Cortex of kidney (tissue), 1 donor: ENCODE data around the gene MTREX.
"Not testable (repeated sequence)": the region's sequence is repeated elsewhere in the genome, so short reads cannot be mapped to it uniquely, and the experiment has no call there.

Source experiments
- DNase-seq: peaks from one replicate; lab custom pipeline; 2025; lab: John Stamatoyannopoulos, UW

MTREX gene

DNA sequence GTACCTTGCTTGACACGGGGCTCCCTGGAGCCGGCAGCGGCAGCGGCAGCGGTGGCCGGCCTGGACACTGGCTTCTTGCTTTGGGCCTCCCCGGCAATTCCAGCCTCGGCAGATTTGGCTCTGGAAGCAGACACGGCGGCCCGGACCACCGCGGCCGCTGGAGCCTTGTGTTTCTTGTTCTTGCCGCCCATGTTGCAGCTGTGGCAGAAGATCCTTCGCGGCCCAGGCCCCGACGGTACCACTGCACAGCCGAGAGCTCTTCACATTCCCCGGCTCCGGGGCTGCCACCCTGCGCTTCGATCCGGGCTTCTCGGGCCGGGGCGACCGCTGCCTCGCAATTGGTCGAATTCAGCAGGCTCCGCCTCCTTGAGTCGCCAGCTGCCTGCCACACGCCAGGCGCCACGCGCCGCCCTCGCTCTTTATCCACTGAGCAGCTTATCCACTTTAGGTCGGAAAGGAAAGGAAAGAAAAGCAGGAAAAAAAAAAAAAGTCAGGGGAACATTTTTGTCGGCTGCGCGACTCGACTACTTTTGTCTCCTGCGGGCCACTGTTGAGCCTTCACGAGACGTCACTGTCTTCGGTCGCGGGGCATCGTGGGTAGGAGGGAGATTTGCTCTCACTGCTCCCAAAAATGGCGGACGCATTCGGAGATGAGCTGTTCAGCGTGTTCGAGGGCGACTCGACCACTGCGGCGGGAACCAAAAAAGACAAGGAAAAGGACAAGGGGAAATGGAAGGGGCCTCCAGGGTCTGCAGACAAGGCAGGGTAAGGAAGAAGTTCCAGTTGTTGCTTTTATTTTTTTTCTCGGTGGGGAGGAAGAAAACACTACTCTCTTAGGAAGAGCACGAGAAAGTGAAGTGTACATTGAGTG is at the start of gene MTREX, which contains the start of gene DHX29:
Gene MTREX, plus strand, starts transcription at position 607 of the 871 bp plus-strand sequence. Its CDS starts 25 bp downstream, at position 632.
Gene DHX29, minus strand, starts transcription at position 312 of the 871 bp plus-strand sequence. Its CDS starts 121 bp downstream, at position 191.
- peak; percentile 48 for DNase-seq

DNA sequence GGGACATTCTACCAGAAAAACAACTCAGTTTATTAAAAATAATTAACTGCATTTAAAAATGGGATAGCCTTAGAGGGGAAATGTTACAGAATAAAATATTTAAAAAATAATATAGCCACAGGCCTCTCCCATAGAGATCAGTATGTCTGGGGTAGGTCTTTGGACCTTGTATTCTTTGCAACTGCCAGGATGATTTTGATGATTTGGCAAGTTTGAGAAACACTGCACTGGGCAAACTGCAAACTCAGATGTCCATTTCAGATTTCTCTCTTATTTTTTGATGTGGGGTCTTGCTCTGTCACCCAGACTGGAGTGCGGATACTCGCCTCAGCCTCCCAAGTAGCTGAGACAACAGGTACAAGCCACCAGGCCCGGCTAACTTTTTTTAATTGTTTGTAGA is 49.5 kb upstream of the MTREX start:
- no peak for DNase-seq

DNA sequence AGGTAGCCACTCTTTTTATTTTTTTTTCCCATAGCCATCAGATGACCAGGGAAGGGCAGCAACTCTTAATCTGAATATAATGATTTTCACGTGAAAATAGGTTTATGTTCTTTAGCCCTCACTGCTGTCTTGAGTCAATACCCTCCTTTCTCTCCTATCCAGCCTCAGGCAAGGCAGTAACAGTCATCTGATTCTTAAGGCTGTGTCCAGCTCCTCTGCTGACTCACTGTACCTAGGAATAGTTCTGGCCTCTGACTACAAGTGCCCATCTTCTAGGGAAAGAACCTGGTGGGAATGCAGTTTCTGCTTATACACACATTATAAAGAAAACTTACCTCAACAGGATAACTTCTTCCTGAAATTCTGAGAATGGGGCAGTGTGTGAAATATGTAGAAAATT is 31.0 kb upstream of the MTREX start:
- no peak for DNase-seq

DNA sequence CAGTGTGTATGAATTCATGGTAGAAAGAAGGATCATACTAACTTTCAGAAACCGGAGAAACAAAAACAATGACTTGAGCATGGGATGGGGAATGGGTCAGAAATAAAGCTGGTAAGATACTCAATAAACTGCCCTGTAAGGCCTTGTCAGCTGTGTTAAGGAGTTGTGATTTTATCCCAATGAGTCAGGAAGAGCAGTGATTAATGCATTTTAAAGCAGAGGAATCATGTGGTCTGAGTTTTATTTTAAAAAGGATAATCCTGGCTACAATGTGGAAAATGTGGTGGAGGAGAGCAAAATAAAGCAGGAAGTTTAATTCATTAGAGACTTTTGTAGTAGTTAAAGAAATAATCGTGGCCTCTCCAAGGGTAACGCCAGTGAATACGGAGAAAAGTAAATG is 29.0 kb upstream of the MTREX start:
- DNase-seq, result no peak

DNA sequence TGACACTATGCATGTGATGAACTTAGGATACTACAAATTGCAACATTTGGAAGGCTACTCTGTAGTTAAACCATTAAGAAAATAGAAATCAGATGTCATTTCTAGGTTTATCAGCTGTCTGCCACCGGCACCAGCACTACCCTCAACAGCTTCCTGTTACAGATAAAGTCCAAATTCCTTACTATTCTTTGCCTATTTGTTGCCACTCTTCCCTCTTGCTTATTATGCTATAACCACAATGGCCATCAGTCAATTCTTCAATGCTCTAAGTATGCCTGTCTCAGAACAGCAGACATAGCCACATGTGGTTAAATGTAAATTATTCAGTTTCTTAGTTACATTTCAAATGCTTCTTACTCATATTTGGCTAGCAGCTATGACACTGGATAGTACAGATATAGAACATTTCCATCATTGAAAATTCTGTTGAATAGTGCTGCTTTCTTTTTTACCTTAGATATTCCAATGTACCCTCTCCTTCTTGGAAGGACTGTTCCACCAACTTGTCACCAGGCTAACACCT is 21.3 kb upstream of the MTREX start:
- no peak for DNase-seq

DNA sequence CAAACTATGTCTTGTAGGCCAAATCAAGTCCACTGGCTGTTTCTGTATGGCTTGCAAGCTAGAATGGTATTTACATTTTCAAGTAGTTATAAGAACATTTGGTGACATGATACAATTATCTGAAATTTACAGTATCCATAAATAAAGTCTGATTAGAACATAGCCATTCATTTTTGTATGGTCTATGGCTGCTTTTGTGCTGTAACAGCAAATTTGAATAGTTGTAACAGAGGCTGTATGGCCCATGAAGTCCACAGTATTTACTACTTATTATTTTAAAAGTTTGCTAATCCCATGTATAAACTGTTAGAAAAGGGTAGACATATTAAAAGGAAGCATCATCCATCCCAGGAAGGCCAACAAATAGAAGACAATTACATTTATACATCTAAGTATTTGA is 18.0 kb upstream of the MTREX start:
- no peak for DNase-seq

DNA sequence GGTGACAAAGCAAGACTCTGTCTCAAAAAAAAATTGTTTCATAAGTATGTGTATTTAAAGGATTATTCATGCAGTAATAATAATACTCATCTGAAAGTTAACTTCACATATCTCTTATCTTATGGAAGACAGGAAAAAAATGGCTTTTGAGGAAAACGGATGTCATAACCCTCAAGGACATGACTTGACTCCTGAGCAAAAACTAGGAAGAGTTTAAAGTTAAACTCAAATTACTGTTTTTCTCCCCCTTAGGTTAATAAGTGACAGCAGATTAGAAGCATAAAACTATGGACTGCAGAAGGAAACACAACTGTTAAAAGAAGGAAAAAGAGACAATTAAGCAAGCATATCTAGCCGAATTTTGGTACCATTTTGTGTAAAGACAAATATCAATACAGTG is 16.8 kb upstream of the MTREX start:
- DNase-seq, result no peak

DNA sequence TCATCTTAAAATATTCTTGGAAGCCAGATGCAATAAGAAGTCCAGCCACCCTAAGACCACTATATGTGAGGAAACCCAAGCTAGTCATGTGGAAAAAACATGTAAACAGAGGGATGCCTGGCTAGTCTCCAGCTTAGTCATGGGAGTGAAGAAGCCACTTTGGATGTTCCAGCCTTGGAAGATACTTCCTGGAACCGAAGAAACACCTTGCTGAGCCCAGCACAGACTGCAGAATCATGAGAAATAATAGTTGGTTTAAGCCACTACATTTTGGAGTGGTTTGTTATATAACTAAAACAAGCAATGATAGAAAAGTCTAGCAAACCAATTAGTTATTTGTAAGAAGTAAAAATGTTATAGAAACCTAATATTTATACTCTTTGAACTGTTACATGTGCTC is 12.9 kb upstream of the MTREX start:
- DNase-seq, result no peak

DNA sequence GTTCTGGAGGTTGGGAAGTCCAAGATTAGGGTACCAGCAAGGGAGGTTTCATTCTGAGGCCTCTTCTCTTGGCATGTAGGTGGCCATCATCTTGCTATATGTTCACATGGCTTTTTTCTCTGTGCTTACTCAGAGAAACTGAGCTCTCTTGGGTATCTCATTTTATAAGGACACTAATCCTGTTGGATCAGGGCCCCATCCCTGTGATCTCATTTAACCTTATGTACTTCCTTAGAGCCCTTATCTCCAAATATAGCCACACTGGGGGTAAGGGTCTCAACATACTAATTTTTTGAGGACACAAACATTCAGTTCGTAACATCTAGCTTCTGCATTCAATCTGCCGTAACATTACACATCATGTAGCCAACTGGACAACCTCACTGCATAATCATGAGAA is 6.9 kb upstream of the MTREX start:
- DNase-seq, result no peak

DNA sequence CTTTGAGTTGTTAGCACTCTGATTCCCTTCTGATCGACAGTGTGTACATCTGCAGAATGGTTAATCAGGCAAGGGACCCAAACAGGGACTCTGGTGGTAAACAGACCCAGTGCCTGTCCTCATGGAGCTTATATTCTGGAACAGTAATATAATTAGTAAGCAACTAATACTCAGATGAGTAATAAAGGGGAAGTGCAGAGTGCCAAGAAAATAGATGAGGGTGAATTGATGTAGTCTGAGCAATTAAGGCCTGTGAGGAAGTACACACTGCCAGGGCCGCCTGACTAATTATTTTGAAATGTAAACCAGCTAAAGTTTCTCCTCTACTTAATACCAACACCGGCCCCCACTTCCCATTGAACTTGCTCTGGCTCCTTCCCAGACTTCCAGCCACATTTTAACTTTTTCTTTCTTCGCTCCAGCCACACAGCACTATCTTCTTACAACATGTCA is 4.5 kb upstream of the MTREX start:
- DNase-seq, result no peak

DNA sequence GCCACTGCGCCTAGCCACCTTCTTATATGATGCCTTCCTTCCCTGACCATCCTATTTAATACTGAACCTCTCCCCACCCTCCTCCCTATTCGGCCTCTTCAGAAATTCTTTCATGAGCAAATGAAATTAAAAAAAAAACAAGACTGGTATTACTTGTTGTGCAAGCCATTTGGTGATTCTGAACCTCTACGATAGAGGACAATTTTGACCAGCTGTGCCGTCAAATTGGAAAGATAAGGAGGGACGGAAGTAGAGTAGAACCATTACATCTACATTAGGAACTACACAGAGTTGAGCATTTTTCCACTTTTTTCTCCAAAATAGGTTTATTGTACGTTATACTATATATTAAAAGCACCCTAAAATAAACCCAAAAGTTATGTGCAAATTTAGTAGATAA is 3.2 kb upstream of the MTREX start:
- no peak for DNase-seq

DNA sequence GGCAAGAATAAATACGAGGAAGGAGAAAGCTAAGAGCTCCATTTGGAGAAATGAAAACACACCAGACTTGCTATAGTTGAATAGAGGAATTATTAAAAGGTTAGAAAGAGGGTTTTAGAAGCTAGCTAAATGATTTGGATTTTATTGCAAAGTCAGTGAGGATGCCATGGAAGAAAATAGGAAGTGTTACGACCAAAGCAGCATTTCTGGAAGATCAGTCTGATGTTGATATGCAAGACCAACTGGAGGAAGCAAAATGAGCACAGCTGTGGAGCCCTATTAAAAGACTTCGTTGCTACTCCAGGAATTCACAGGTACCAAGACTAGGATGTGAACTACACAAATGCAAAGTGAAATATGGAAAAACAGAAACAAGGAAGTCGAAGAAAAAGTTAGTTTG is 2.4 kb upstream of the MTREX start:
- no peak for DNase-seq

DNA sequence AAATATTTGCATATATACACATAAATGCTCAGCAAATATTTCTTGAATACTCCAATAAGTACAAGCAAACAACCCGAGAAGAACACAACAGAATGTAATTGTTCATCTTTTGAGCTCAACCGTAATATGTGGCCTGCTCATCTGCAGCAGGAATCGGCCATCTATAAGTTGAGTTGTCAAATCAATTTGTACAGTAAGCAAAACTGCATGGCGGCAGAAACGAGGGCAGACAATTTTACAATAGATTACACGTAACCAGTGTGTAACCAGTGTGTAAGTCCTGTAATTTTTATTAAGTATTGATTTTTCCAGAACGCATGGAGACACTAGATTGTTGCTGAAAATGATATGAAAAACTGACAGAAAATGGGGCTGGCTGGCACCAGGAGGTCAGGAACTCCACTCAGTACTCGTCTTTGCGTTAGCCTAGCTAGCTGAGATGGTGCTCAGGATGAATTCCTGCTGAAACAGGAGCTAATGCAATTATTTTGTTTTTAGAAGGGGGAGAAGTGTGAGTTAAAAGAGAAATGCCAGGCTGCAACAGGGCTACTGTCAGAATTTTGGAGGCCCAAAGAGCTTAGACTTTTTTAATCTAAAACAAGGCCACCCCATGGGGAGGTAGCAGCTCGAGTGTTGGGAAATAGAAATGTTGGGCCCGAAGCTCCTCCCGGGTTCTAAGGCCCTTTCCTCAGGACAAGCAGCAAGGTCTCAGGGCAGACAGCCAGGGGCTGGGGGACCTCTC is 977 bp upstream of the MTREX start:
- DNase-seq, result no peak

DNA sequence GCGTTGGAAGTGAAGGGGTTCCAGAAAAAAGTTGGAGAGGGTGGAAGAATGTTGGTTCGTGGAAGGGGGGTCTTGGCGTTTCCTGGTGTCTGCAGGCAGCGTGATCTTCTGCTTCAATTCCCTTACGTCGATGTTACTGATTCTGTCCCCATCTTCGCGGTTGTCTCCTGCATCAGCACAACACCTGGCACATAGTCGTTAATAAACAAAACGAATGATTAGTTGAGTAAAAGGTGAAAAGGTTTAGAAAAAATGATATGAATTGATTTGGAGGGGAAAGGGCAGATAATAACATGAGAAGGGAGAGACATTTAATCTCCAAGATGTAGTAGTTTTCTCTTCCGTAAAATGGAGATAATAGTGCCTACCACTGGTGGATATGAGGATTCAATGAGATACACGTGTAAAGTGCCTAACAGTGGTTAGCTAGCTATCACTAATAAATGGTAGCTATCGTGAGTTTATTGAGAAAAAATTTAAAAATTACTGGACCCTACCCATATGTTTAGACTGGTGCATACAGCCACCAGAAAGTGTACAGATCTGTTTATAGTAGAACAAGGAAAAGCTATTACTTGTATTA is 556 bp downstream of the MTREX start:
- no peak for DNase-seq

DNA sequence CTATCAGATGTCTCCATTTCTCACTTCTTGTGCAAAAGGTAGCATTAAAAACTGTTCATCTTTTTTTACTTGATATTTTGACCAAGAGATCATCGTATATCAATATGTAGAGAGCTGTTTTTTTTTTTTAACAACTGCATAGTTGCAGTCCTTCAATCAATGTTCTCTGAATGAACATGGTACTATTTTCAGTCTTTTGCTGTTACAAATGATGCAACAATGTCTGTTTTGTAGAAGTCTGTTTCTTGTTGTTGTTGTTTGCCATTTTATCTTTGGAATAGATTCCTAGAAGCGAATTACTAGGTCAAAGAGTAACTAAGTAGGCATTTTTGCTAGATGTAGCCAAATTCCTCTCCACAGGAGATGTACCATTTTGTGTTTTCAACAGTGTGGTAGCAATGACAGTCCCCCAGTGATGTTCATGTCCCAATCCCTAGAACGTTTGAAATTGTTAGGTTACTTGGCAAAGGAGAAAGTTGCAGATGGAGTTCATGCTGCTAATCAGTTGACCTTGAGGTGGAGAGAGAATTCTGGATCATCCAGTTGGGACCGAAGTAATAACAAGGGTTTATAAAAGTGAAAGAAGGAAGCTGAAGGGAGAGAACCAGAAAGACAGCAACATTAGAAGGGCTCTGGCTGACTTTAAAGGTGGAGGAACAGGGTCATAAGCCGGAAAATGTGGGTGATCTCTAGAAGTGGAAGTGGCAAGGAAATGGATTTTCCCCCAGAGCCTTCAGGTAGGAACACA is 6.3 kb downstream of the MTREX start:
- no peak for DNase-seq

DNA sequence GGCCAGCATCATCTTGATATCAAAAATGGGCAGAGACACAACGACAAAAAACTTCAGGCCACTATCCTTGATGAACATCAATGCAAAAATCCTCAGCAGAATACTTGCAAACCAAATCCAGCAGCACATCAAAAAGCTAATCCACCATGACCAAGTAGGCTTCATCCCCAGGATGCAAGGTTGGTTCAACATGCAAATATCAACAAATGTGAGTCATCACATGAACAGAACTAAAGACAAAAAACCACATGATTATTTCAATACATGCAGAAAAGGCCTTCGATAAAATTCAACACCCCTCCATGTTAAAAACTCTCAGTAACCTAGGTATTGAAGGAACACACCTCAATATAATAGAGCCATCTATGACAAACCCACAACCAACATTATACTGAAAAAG is 8.5 kb downstream of the MTREX start:
- DNase-seq, result no peak

DNA sequence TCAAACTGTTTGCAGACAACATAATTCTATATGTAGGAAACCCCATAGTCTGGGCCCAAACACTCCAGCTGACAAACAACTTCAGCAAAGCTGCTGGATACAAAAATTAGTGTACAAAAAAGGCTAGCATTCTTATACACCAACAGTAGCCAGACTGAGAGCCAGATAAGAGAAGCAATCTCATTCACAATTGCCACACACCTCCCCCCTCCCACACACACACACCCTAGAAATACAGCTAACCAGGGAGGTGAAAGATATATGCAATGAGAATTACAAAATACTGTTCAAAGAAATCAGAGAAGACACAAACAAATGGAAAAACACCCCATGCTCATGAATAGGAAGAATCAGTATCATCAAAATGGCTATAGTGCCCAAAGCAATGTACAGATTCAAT is 9.0 kb downstream of the MTREX start:
- DNase-seq, result no peak

DNA sequence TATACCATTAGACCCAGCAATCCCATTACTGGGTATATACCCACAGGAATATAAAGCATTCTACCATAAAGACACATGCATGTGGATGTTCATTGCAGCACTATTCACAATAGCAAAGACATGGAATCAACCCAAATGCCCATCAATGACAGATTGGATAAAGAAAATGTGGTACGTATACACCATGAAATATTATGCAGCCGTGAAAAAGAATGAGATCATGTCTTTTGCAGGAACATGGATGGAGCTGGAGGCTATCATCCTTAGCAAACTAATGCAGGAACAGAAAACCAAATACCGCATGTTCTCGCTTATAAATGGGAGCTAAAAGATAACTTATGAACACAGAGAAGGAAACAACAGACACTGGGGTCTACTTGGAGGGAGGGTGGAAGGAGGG is 10.4 kb downstream of the MTREX start:
- DNase-seq, result not testable (repeated sequence)

DNA sequence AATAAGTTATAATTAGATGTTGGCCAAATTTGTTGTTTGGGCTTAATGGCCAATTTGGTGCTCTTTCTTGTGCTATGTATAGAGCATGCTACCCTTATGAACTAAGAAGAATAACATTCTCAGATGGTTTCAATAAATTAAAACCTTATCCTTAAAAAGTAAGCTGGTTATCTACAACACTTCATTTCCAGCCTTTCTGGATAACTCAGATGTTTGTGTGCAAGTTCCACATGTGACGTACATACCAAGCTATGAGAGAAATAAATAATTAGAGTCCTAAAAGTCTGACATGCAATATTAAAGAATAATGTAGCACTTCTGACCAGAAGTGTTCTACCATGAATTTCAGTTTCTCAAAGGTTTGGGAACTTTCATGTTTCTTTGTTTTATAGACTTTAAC is 11.7 kb downstream of the MTREX start:
- DNase-seq, result no peak

DNA sequence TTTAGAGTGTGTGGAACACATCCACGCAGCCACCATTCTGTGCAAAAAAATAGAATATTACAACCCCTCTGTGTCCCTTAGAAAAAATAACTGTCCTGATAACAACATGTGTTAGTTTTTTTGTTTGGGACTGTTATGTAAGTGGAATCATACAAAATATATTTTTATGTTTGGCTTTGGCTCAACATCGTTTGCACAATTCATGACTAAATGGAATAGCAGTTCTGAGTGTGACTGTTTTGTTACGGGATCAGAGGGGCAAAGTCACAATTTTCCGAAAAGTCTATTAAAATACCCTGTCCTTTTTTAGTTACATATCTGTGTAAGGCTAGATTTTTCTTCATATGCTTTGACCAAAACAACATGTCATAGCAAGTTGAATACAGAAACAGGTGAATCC is 12.8 kb downstream of the MTREX start:
- DNase-seq, result no peak

DNA sequence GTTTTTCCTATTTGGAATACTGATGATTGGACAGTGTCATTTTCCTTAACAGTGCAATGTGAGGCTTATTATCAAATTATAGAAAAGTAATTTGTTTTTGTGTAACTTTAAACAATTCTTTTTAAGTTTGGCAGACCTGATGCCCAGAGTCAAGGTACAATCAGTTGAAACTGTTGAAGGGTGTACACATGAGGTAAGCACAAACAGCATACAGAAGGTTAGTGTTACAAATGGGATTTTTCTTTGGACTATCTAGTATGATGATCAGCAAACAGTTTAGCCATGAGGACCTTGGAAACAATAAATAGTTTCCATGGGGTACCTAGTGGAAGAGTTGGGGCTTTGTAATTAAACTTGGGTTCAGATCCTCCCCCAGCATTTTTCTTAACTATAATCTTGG is 16.2 kb downstream of the MTREX start:
- no peak for DNase-seq
